GM23338 (cell line): ENCODE results near the gene UBAP1L.

ENCODE experiments used
- EZH2 ChIP-seq: fragments of 200-600 bp; sonication (generic); IDR thresholded peaks from one replicate; pipeline ENCODE4 v1.8.0; 2017; ENCODE audit warnings: antibody characterized with exemption, mild to moderate bottlenecking, low read depth; ENCODE audit not compliant: unreplicated experiment
- EZH2phosphoT487 ChIP-seq: fragments of 200-600 bp; sonication (generic); IDR thresholded peaks from one replicate; pipeline ENCODE4 v1.8.1; 2018; ENCODE audit warnings: antibody characterized with exemption; ENCODE audit not compliant: unreplicated experiment
- JUNB ChIP-seq: IDR thresholded peaks from one replicate; pipeline ENCODE4 v1.6.1; 2016; ENCODE audit warnings: antibody characterized with exemption; ENCODE audit not compliant: unreplicated experiment
- POLR2AphosphoS5 ChIP-seq: IDR thresholded peaks from 2 replicates; pipeline ENCODE4 v1.6.1; 2016; ENCODE audit warnings: antibody characterized with exemption, low read depth
- ZNF331 ChIP-seq: fragments of 250-450 bp; sonication (Bioruptor Pico); IDR thresholded peaks from 2 replicates; pipeline ENCODE4 v1.5.0; 2020; ENCODE audit warnings: low read depth, mild to moderate bottlenecking, moderate library complexity
- TF ChIP-seq, protein P1 (sequence below), 2 experiments: fragments of 200-600 bp in 1 of 2; sonication (generic) in 1 of 2; conservative IDR thresholded peaks; 2 replicates each; pipeline versions ENCODE4 v1.5.1 to v1.6.1; 2016 to 2017; ENCODE audit warnings: antibody characterized with exemption in 2 of 2, low read depth in 2 of 2, mild to moderate bottlenecking in 2 of 2, moderate library complexity in 1 of 2
- TF ChIP-seq, protein P2 (sequence below): IDR thresholded peaks from one replicate; pipeline ENCODE4 v1.6.1; 2018; ENCODE audit warnings: antibody characterized with exemption; ENCODE audit not compliant: unreplicated experiment
- TF ChIP-seq, protein P3 (sequence below): IDR thresholded peaks from 2 replicates; pipeline ENCODE4 v1.6.1; 2016; ENCODE audit warnings: antibody characterized with exemption

DNA sequence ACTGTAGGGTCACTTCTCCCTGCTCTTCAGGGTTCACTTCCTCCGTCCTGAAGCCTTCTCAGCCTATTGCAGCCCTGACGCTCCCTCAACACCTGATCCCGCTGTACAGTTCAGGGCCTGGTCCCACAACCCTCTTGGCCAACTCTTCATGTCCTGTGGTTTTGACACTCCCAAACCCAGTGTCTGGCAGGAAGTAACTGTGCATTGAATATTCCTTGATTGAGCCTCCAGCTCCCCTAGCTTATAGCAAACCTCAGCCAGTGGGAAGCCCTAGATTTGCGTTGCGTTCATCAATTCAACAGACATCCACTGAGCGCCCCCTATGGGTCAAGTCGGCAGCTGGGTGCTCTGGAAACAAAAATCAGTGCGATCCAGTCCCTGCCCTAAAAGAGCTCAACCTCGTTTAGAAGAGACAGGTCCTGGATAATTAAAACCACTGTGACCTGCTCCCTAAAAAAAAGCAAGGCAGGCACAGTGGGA lies 13.5 kb downstream of the UBAP1L start:
- TF ChIP-seq EZH2phosphoT487 (no peak), POLR2AphosphoS5 (no peak), EZH2 (no peak), ZNF331 (no peak), JUNB (no peak)
- TF ChIP-seq, protein P1, sequence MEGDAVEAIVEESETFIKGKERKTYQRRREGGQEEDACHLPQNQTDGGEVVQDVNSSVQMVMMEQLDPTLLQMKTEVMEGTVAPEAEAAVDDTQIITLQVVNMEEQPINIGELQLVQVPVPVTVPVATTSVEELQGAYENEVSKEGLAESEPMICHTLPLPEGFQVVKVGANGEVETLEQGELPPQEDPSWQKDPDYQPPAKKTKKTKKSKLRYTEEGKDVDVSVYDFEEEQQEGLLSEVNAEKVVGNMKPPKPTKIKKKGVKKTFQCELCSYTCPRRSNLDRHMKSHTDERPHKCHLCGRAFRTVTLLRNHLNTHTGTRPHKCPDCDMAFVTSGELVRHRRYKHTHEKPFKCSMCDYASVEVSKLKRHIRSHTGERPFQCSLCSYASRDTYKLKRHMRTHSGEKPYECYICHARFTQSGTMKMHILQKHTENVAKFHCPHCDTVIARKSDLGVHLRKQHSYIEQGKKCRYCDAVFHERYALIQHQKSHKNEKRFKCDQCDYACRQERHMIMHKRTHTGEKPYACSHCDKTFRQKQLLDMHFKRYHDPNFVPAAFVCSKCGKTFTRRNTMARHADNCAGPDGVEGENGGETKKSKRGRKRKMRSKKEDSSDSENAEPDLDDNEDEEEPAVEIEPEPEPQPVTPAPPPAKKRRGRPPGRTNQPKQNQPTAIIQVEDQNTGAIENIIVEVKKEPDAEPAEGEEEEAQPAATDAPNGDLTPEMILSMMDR (conservative IDR thresholded peaks at IDR 0.05; ENCODE audit: low read depth in 2 of 2): peak; percentile 94 to 99
- TF ChIP-seq, protein P2, sequence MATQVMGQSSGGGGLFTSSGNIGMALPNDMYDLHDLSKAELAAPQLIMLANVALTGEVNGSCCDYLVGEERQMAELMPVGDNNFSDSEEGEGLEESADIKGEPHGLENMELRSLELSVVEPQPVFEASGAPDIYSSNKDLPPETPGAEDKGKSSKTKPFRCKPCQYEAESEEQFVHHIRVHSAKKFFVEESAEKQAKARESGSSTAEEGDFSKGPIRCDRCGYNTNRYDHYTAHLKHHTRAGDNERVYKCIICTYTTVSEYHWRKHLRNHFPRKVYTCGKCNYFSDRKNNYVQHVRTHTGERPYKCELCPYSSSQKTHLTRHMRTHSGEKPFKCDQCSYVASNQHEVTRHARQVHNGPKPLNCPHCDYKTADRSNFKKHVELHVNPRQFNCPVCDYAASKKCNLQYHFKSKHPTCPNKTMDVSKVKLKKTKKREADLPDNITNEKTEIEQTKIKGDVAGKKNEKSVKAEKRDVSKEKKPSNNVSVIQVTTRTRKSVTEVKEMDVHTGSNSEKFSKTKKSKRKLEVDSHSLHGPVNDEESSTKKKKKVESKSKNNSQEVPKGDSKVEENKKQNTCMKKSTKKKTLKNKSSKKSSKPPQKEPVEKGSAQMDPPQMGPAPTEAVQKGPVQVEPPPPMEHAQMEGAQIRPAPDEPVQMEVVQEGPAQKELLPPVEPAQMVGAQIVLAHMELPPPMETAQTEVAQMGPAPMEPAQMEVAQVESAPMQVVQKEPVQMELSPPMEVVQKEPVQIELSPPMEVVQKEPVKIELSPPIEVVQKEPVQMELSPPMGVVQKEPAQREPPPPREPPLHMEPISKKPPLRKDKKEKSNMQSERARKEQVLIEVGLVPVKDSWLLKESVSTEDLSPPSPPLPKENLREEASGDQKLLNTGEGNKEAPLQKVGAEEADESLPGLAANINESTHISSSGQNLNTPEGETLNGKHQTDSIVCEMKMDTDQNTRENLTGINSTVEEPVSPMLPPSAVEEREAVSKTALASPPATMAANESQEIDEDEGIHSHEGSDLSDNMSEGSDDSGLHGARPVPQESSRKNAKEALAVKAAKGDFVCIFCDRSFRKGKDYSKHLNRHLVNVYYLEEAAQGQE: no peak
- TF ChIP-seq, protein P3, sequence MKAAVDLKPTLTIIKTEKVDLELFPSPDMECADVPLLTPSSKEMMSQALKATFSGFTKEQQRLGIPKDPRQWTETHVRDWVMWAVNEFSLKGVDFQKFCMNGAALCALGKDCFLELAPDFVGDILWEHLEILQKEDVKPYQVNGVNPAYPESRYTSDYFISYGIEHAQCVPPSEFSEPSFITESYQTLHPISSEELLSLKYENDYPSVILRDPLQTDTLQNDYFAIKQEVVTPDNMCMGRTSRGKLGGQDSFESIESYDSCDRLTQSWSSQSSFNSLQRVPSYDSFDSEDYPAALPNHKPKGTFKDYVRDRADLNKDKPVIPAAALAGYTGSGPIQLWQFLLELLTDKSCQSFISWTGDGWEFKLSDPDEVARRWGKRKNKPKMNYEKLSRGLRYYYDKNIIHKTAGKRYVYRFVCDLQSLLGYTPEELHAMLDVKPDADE: no peak
